Esophagus muscularis mucosa (tissue), 3 donors: ENCODE data around the gene CROCC2.

ENCODE experiments used
- CTCF ChIP-seq, 3 experiments: fragments of 200-600 bp in 2 of 3; fragments of 450-650 bp in 1 of 3; sonication (generic) in 2 of 3; IDR thresholded peaks; one replicate each; pipeline ENCODE4 v1.5.1; 2017 to 2019; ENCODE audit warnings: antibody characterized with exemption in 3 of 3, mild to moderate bottlenecking in 2 of 3, moderate library complexity in 1 of 3
- POLR2A ChIP-seq: fragments of 450-650 bp; IDR thresholded peaks from one replicate; pipeline ENCODE4 v1.6.1; 2017; ENCODE audit warnings: antibody characterized with exemption, moderate library complexity, mild to moderate bottlenecking, low read depth
- POLR2AphosphoS5 ChIP-seq, 2 donors: sonication (generic); formaldehyde crosslinking; IDR thresholded peaks; one replicate each; pipeline ENCODE4 v1.6.1; 2017; ENCODE audit warnings: antibody characterized with exemption in 2 of 2

GRCh38 chr2:241038374-241039180 is 132.4 kb downstream of the CROCC2 start:
- TF ChIP-seq CTCF (IDR thresholded peaks at IDR 0.05), result no peak
- no peak for TF ChIP-seq POLR2A
- no peak for TF ChIP-seq POLR2AphosphoS5 (IDR thresholded peaks at IDR 0.05)
